ENCODE measurements around the gene POMC.

- TF ChIP-seq CTCF (IDR thresholded peaks at IDR 0.05) (no peak), POLR2A (IDR thresholded peaks at IDR 0.05) (no peak)
Measured at GRCh38 chr2:25119263-25119662, 49.1 kb downstream of the POMC start.
